SH-SY5Y (cell line): ENCODE data around the gene PRR22.

Experiments
- GATA2 ChIP-seq: IDR thresholded peaks from 2 replicates; pipeline ENCODE4 v1.6.1; 2011; ENCODE audit warnings: mild to moderate bottlenecking, low read depth, low read length
- GATA3 ChIP-seq: IDR thresholded peaks from 2 replicates; pipeline ENCODE4 v1.6.1; 2011; ENCODE audit warnings: low read depth, mild to moderate bottlenecking, low read length, moderate library complexity

GRCh38 chr19:5743630-5744029 lies 40.9 kb downstream of the PRR22 start:
- no peak for TF ChIP-seq GATA3
- TF ChIP-seq GATA2 = no peak
